Measurements from ENCODE around the gene DYNLRB1. TPM values are rescaled to one million over a fixed set of nuclear protein-coding genes. Genes with fewer than 3 reads are reported as not detected.

Gene DYNLRB1
- total RNA-seq, 2 donors from 2014 or later, result 72.0 to 82.9 TPM

- DNase-seq (ENCODE audit: low spot score in 2 of 2) (no peak), ATAC-seq (no peak)
- no peaks in the 10 kb centered on the region for H3K36me3 Mint-ChIP-seq
- H3K27ac Mint-ChIP-seq, result peak overlapping the region; percentile 70 to 85
- no peaks in the 10 kb centered on the region for H3K9me3 Mint-ChIP-seq
Measured at GRCh38 chr20:34540596-34541263, 24.5 kb downstream of the DYNLRB1 start.

GRCh38 chr20:34541264-34541901, 25.2 kb downstream of the DYNLRB1 start:
- Mint-ChIP-seq H3K27ac (peak overlapping the region; percentile 70 to 96), H3K36me3 (no peaks in the 10 kb centered on the region), H3K9me3 (no peaks in the 10 kb centered on the region)
- ATAC-seq, result peak in 1 of 2 donors; percentile 41
- no peak for DNase-seq (ENCODE audit: low spot score in 2 of 2)

GRCh38 chr20:34541917-34542316, 25.7 kb downstream of the DYNLRB1 start:
- no peaks in the 10 kb centered on the region for H3K9me3 Mint-ChIP-seq
- H3K27ac Mint-ChIP-seq, result peak overlapping the region; percentile 70 to 96
- no peak for ATAC-seq
- DNase-seq (ENCODE audit: low spot score in 2 of 2), result no peak
- no peaks in the 10 kb centered on the region for H3K36me3 Mint-ChIP-seq

- no peak for ATAC-seq
- Mint-ChIP-seq H3K36me3 (no peaks in the 10 kb centered on the region), H3K9me3 (no peaks in the 10 kb centered on the region), H3K27ac (no peak overlapping the region)
- DNase-seq (ENCODE audit: low spot score in 2 of 2), result no peak
Measured at GRCh38 chr20:34542439-34542838, 26.2 kb downstream of the DYNLRB1 start.

GRCh38 chr20:34543463-34544056, 27.3 kb downstream of the DYNLRB1 start:
- Mint-ChIP-seq H3K36me3 (no peaks in the 10 kb centered on the region), H3K9me3 (no peaks in the 10 kb centered on the region), H3K27ac (peak overlapping the region in 1 of 2 donors; percentile 70)
- no peak for ATAC-seq
- DNase-seq (ENCODE audit: low spot score in 2 of 2), result no peak

GRCh38 chr20:34544109-34544796, 28.0 kb downstream of the DYNLRB1 start:
- DNase-seq (ENCODE audit: low spot score in 2 of 2) (no peak), ATAC-seq (peak; percentile 66 to 74)
- Mint-ChIP-seq H3K27ac (no peak overlapping the region), H3K9me3 (no peaks in the 10 kb centered on the region), H3K36me3 (no peaks in the 10 kb centered on the region)

- DNase-seq (ENCODE audit: low spot score in 2 of 2) (no peak), ATAC-seq (no peak)
- no peaks in the 10 kb centered on the region for H3K9me3 Mint-ChIP-seq
- no peak overlapping the region for H3K27ac Mint-ChIP-seq
- no peaks in the 10 kb centered on the region for H3K36me3 Mint-ChIP-seq
Measured at GRCh38 chr20:34546751-34547181, 30.5 kb downstream of the DYNLRB1 start.

- Mint-ChIP-seq H3K27ac (no peak overlapping the region), H3K9me3 (no peaks in the 10 kb centered on the region), H3K36me3 (no peaks in the 10 kb centered on the region)
- DNase-seq (ENCODE audit: low spot score in 2 of 2), result no peak
- no peak for ATAC-seq
Measured at GRCh38 chr20:34547844-34548613, 31.8 kb downstream of the DYNLRB1 start.

GRCh38 chr20:34549291-34549928, 33.2 kb downstream of the DYNLRB1 start:
- Mint-ChIP-seq H3K36me3 (no peaks in the 10 kb centered on the region), H3K9me3 (no peaks in the 10 kb centered on the region), H3K27ac (no peak overlapping the region)
- no peak for DNase-seq (ENCODE audit: low spot score in 2 of 2)
- ATAC-seq, result no peak

- Mint-ChIP-seq H3K9me3 (no peaks in the 10 kb centered on the region), H3K27ac (no peak overlapping the region), H3K36me3 (no peaks in the 10 kb centered on the region)
- no peak for DNase-seq (ENCODE audit: low spot score in 2 of 2)
- no peak for ATAC-seq
Measured at GRCh38 chr20:34549929-34550305, 33.7 kb downstream of the DYNLRB1 start.

- DNase-seq (ENCODE audit: low spot score in 2 of 2) (no peak), ATAC-seq (no peak)
- Mint-ChIP-seq H3K36me3 (no peaks in the 10 kb centered on the region), H3K9me3 (no peaks in the 10 kb centered on the region), H3K27ac (peak overlapping the region in 1 of 2 donors; percentile 69)
Measured at GRCh38 chr20:34552569-34552968, 36.3 kb downstream of the DYNLRB1 start.

- no peak for ATAC-seq
- peaks cover 0 to 4% of the 10 kb centered on the region in 2 donors for H3K36me3 Mint-ChIP-seq
- no peak overlapping the region for H3K27ac Mint-ChIP-seq
- DNase-seq (ENCODE audit: low spot score in 2 of 2), result no peak
- no peaks in the 10 kb centered on the region for H3K9me3 Mint-ChIP-seq
Measured at GRCh38 chr20:34553366-34553867, 37.2 kb downstream of the DYNLRB1 start.

GRCh38 chr20:34557936-34558319, 41.7 kb downstream of the DYNLRB1 start:
- Mint-ChIP-seq H3K36me3 (peaks cover 0 to 4% of the 10 kb centered on the region in 2 donors), H3K9me3 (no peaks in the 10 kb centered on the region), H3K27ac (peak overlapping the region; percentile 89 to 93)
- DNase-seq (ENCODE audit: low spot score in 2 of 2) (no peak), ATAC-seq (no peak)

GRCh38 chr20:34558320-34559218, 42.3 kb downstream of the DYNLRB1 start, which contains the start of gene MAP1LC3A:
Gene MAP1LC3A, plus strand, starts transcription at chr20:34558718. Its CDS starts 151 bp downstream, at chr20:34558869.
- ATAC-seq, result peak; percentile 84 to 94

More at GRCh38 chr20:34558320-34559218, 42.3 kb downstream of the DYNLRB1 start, which contains the start of gene MAP1LC3A:
- H3K36me3 Mint-ChIP-seq, result peaks cover 0 to 4% of the 10 kb centered on the region in 2 donors
- no peaks in the 10 kb centered on the region for H3K9me3 Mint-ChIP-seq
- peak within 1 kb of the TSS; percentile 89 to 93 for H3K27ac Mint-ChIP-seq
- DNase-seq (ENCODE audit: low spot score in 2 of 2), result peak; percentile 83 to 88

Measured in activated naive CD4-positive, alpha-beta T cell treated with anti-CD3 and anti-CD28 coated beads, Interleukin-2, amount 50 U/mL, for 72 hours (primary cell).